ENCODE data around the gene SLC38A9. TPM values are rescaled to one million over a fixed set of nuclear protein-coding genes. Genes with fewer than 3 reads are reported as not detected.

SLC38A9 gene
- total RNA-seq, 4 donors from 2014 or later, result 15.0 to 48.6 (median 32.3) TPM

- no peak within 1 kb of the TSS for H3K27ac ChIP-seq
- no peaks in the 10 kb centered on the region for H3K36me3 ChIP-seq
- H3K4me1 ChIP-seq, result no peaks in the 10 kb centered on the region
- TF ChIP-seq CTCF (IDR thresholded peaks at IDR 0.05) (no peak), POLR2A (IDR thresholded peaks at IDR 0.05) (no peak), EP300 (IDR thresholded peaks at IDR 0.05; ENCODE audit: low read depth) (no peak), POLR2AphosphoS5 (IDR thresholded peaks at IDR 0.05) (no peak)
- H3K4me3 ChIP-seq, result no peak within 1 kb of the TSS
- WGBS, 2 donors (ENCODE audit: low coverage in 1 of 2), result 80 to 91% methylated on average over 1 to 31 of the region's 31 CpGs
- no peak for DNase-seq
- intact Hi-C loops (cut with DNase I; ENCODE audit: low total_unique reads), result no loop called here
- no peaks in the 10 kb centered on the region for H3K9me3 ChIP-seq
- H3K27me3 ChIP-seq, result no peaks in the 10 kb centered on the region
- in situ Hi-C loops (cut with MboI; ENCODE audit: low pct_ligation_motif_present in 1 of 4, low pct_unique_long_range_greater_than_20kb in 1 of 4, low sequenced_read_pairs in 3 of 4), result no loop called here
Observed at GRCh38 chr5:55737793-55738192, 25.7 kb upstream of the SLC38A9 start, which contains the start of gene DDX4. Gene DDX4, plus strand, starts transcription at chr5:55738061. Its CDS starts 903 bp downstream, at chr5:55738964.

GRCh38 chr5:55734658-55735057 is 22.5 kb upstream of the SLC38A9 start:
- Histone ChIP-seq H3K4me3 (no peak overlapping the region), H3K27me3 (no peaks in the 10 kb centered on the region), H3K27ac (no peak overlapping the region), H3K36me3 (no peaks in the 10 kb centered on the region), H3K4me1 (no peaks in the 10 kb centered on the region), H3K9me3 (no peaks in the 10 kb centered on the region)
- no peak for DNase-seq
- intact Hi-C loops (cut with DNase I; ENCODE audit: low total_unique reads), result no loop called here
- in situ Hi-C loops (cut with MboI; ENCODE audit: low pct_ligation_motif_present in 1 of 4, low pct_unique_long_range_greater_than_20kb in 1 of 4, low sequenced_read_pairs in 3 of 4), result no loop called here
- TF ChIP-seq POLR2AphosphoS5 (IDR thresholded peaks at IDR 0.05), result no peak
- TF ChIP-seq CTCF (IDR thresholded peaks at IDR 0.05), result no peak
- no peak for TF ChIP-seq EP300 (IDR thresholded peaks at IDR 0.05; ENCODE audit: low read depth)
- TF ChIP-seq POLR2A (IDR thresholded peaks at IDR 0.05), result no peak
- WGBS, 2 donors (ENCODE audit: low coverage in 1 of 2), result 97 to 100% methylated on average over 1 of the region's 1 CpG

DNA sequence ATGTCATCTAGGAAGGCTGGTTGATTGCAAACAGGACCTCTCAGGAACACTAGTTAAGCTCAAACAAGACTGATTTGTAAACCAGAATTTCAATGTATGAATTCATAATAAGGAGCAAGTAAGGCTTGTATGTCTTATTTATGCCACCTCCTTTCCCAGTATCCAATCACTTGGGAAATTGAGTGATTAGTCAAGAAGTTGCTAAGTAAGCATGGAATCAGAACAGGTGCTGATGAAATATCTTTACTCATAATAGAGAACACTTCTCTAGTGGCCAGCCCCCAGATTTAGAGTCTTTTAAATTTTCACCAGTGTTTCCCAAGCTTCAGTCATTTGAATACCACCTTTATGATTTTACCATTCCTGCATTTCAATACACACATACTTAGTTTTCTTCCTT is 20.5 kb upstream of the SLC38A9 start:
- Histone ChIP-seq H3K4me3 (no peak overlapping the region), H3K36me3 (no peaks in the 10 kb centered on the region), H3K27ac (no peak overlapping the region), H3K27me3 (no peaks in the 10 kb centered on the region), H3K9me3 (no peaks in the 10 kb centered on the region), H3K4me1 (no peaks in the 10 kb centered on the region)
- intact Hi-C loops (cut with DNase I; ENCODE audit: low total_unique reads) (no loop called here), in situ Hi-C loops (cut with MboI; ENCODE audit: low pct_ligation_motif_present in 1 of 4, low pct_unique_long_range_greater_than_20kb in 1 of 4, low sequenced_read_pairs in 3 of 4) (no loop called here)
- DNase-seq, result no peak
- TF ChIP-seq POLR2A (IDR thresholded peaks at IDR 0.05) (no peak), POLR2AphosphoS5 (IDR thresholded peaks at IDR 0.05) (no peak), CTCF (IDR thresholded peaks at IDR 0.05) (no peak), EP300 (IDR thresholded peaks at IDR 0.05; ENCODE audit: low read depth) (no peak)

DNA sequence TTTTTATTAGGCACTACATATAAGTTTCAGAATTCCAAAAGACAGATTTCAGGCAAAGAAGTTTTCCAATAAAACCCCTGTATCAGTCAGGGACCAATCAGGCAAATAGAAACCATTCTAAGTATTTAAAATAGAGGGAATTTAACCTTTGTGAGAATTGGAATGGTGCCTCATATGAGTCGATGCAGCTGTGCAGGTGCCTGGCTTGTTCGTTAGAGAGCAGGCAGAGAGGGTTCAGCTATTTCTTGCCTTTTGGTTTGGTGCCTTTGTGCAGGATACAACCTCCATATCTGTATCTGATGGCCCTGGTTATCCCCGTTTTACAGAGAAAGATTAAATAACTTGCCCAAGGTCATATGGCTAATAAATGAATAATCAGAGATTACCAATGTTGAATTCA is 19.7 kb upstream of the SLC38A9 start:
- Histone ChIP-seq H3K27ac (no peak overlapping the region), H3K36me3 (no peaks in the 10 kb centered on the region), H3K9me3 (no peaks in the 10 kb centered on the region), H3K4me1 (no peaks in the 10 kb centered on the region), H3K4me3 (no peak overlapping the region), H3K27me3 (no peaks in the 10 kb centered on the region)
- no peak for DNase-seq
- 61 to 66% methylated on average over 3 of the region's 3 CpGs for WGBS, 2 donors (ENCODE audit: low coverage in 1 of 2)
- in situ Hi-C loops (cut with MboI; ENCODE audit: low pct_ligation_motif_present in 1 of 4, low pct_unique_long_range_greater_than_20kb in 1 of 4, low sequenced_read_pairs in 3 of 4), result no loop called here
- intact Hi-C loops (cut with DNase I; ENCODE audit: low total_unique reads), result no loop called here
- TF ChIP-seq CTCF (IDR thresholded peaks at IDR 0.05) (no peak), POLR2A (IDR thresholded peaks at IDR 0.05) (no peak)

All from transverse colon (tissue), 4 donors.